ENCODE measurements around the gene PIGM. TPM values are rescaled to one million over a fixed set of nuclear protein-coding genes. Genes with fewer than 3 reads are reported as not detected.

PIGM gene
- total RNA-seq (9.0 and 10.5 TPM in 2 replicates), polyA plus RNA-seq (5.9 and 6.3 TPM in 2 replicates)

GRCh38 chr1:160031365-160032164 lies at the start of gene PIGM:
TSS of gene PIGM (minus strand) at chr1:160031990. CDS start at chr1:160031739, 251 bp downstream.
- Histone ChIP-seq H4K20me1 (ENCODE audit: insufficient read depth, poor library complexity, severe bottlenecking) (no peaks in the 10 kb centered on the region), H3K36me3 (replicated peaks; ENCODE audit: insufficient read depth, low read depth) (no peaks in the 10 kb centered on the region), H3K9me3 (ENCODE audit: low read depth) (no peaks in the 10 kb centered on the region), H3K27me3 (peaks cover 6% of the 10 kb centered on the region), H3K27ac (peak within 1 kb of the TSS; percentile 60), H3K4me2 (peak within 1 kb of the TSS; percentile 82), H2AFZ (peak within 1 kb of the TSS; percentile 79), H3K4me3 (peak within 1 kb of the TSS; percentile 68), H3K9me2 (replicated peaks; ENCODE audit: insufficient read depth) (no peaks in the 10 kb centered on the region), H3K4me1 (ENCODE audit: insufficient read depth) (peaks cover 5% of the 10 kb centered on the region), H3K79me2 (peaks cover 23% of the 10 kb centered on the region)
- DNase-seq (ENCODE audit: low spot score) = peak; percentile 96
- TF ChIP-seq EZH2 (IDR thresholded peaks at IDR 0.05; ENCODE audit: borderline replicate concordance) (no peak), CTCF (IDR thresholded peaks at IDR 0.05; ENCODE audit: poor library complexity) (no peak), EZH2phosphoT487 (IDR thresholded peaks at IDR 0.05; ENCODE audit: low read depth, severe bottlenecking, unreplicated experiment) (no peak)
- WGBS (ENCODE audit: low lambda C conversion rate, missing lambda C conversion rate) = 1% methylated on average over 59 of the region's 60 CpGs

GRCh38 chr1:160081261-160081936 lies 49.6 kb upstream of the PIGM start, which contains the start of gene KCNJ9:
TSS of gene KCNJ9 (plus strand) at chr1:160081538. CDS start at chr1:160084031, 2,493 bp downstream.
- no peak for TF ChIP-seq EZH2 (IDR thresholded peaks at IDR 0.05; ENCODE audit: borderline replicate concordance)
- no peak for TF ChIP-seq CTCF (IDR thresholded peaks at IDR 0.05; ENCODE audit: poor library complexity)
- no peak for TF ChIP-seq EZH2phosphoT487 (IDR thresholded peaks at IDR 0.05; ENCODE audit: low read depth, severe bottlenecking, unreplicated experiment)
- Histone ChIP-seq H3K79me2 (no peaks in the 10 kb centered on the region), H3K36me3 (replicated peaks; ENCODE audit: insufficient read depth, low read depth) (no peaks in the 10 kb centered on the region), H3K4me1 (ENCODE audit: insufficient read depth) (no peaks in the 10 kb centered on the region), H3K9me3 (ENCODE audit: low read depth) (no peaks in the 10 kb centered on the region), H3K9me2 (replicated peaks; ENCODE audit: insufficient read depth) (no peaks in the 10 kb centered on the region), H3K4me2 (no peak within 1 kb of the TSS), H2AFZ (no peak within 1 kb of the TSS), H3K27me3 (peaks cover 62% of the 10 kb centered on the region), H3K4me3 (no peak within 1 kb of the TSS), H3K27ac (no peak within 1 kb of the TSS), H4K20me1 (ENCODE audit: insufficient read depth, poor library complexity, severe bottlenecking) (no peaks in the 10 kb centered on the region)
- WGBS (ENCODE audit: low lambda C conversion rate, missing lambda C conversion rate) = 39% methylated on average over 13 of the region's 14 CpGs
- no peak for DNase-seq (ENCODE audit: low spot score)

GRCh38 chr1:160080381-160081100 lies 48.8 kb upstream of the PIGM start:
- WGBS (ENCODE audit: low lambda C conversion rate, missing lambda C conversion rate) = 61% methylated on average over 6 of the region's 6 CpGs
- no peaks in the 10 kb centered on the region for H4K20me1 ChIP-seq (ENCODE audit: insufficient read depth, poor library complexity, severe bottlenecking)
- H3K36me3 ChIP-seq (replicated peaks; ENCODE audit: insufficient read depth, low read depth) = no peaks in the 10 kb centered on the region
- H3K27ac ChIP-seq = no peak overlapping the region
- H3K4me1 ChIP-seq (ENCODE audit: insufficient read depth) = no peaks in the 10 kb centered on the region
- DNase-seq (ENCODE audit: low spot score) = no peak
- no peaks in the 10 kb centered on the region for H3K9me2 ChIP-seq (replicated peaks; ENCODE audit: insufficient read depth)
- H3K4me2 ChIP-seq = no peak overlapping the region
- no peak overlapping the region for H2AFZ ChIP-seq
- H3K27me3 ChIP-seq = peaks cover 70% of the 10 kb centered on the region
- no peaks in the 10 kb centered on the region for H3K79me2 ChIP-seq
- H3K4me3 ChIP-seq = no peak overlapping the region
- no peaks in the 10 kb centered on the region for H3K9me3 ChIP-seq (ENCODE audit: low read depth)
- TF ChIP-seq CTCF (IDR thresholded peaks at IDR 0.05; ENCODE audit: poor library complexity) (no peak), EZH2phosphoT487 (IDR thresholded peaks at IDR 0.05; ENCODE audit: low read depth, severe bottlenecking, unreplicated experiment) (no peak), EZH2 (IDR thresholded peaks at IDR 0.05; ENCODE audit: borderline replicate concordance) (no peak)

All from hepatocyte (in vitro differentiated cells).